Renal cortical epithelial cell (primary cell): ENCODE results near the gene LMBR1. TPM values are rescaled to one million over a fixed set of nuclear protein-coding genes. Genes with fewer than 3 reads are reported as not detected.

Source experiments
- DNase-seq: peaks from one replicate; pipeline ENCODE4 v3.0.0-alpha.2; 2011; ENCODE audit warnings: low read depth
- total RNA-seq: library from RNA; depleted of rRNA; stranded (reverse); fragments of >200 nt; gene quantifications from 2 replicates; pipeline ENCODE4 v1.2.3, GENCODE V29; 2014

The LMBR1 gene
- total RNA-seq, 1 donor from 2014 or later = 65.2 TPM

GRCh38 chr7:156802214-156802613, 90.8 kb downstream of the LMBR1 start:
- no peak for DNase-seq

- no peak for DNase-seq
Measured at GRCh38 chr7:156795415-156795814, 97.6 kb downstream of the LMBR1 start.

- DNase-seq = no peak
Measured at GRCh38 chr7:156793334-156793733, 99.6 kb downstream of the LMBR1 start.

DNA sequence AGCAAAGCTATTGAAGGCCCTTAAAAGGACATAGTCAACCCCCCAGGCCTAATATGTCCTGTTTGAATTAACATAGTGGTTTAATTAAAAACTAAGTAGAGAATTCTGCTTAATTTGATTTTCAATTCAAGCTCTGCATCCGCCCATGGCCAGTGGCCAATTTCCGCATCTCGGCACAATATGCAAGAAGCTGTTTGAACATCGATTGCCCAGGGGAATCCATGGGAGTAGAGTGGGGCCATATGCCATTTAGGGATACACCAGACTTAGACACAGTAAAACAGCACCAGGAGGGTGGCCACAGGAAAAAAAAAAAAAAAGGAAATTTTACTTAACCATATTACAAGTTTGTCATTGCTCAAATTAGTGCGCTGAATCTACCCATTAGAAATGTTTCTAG, 100.4 kb downstream of the LMBR1 start:
- DNase-seq = no peak

DNA sequence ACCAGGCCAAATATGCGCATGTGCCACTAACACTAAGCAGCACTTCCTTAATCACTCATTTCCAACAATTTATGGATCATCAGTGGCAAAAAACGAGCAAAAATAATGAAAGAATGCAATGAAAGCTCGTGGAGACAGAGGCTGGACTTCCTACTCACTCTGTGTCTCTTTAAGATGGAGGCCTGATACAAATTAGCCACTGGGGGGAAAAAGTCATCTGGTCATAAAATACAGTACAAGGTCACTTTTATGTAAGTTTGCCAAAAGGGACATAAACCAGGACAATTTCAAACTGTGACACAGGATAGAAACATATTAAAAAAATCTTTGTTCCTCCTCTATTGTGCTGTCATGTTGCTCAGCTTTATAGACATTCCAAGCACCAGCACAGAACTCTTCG, 101.7 kb downstream of the LMBR1 start:
- DNase-seq = no peak

DNA sequence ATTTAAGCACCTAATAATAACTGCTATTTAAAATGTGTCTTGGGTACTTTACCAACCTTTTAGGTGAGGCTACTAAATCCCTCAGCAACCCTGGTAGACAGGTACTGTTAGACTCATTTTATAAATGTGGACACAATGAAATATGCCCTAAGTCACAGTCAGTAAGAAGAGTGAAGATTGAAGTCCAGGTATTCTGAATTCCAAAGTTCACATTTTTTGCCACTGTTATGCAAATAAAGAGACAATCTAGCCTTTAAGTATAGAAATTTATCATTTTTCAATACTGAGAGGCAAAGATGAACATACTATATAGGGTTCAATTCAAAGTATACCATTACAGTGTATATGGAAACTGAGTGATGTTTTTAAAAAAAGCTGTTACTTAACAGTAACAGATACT, 102.7 kb downstream of the LMBR1 start:
- DNase-seq = no peak

- DNase-seq = no peak
Measured at GRCh38 chr7:156785998-156786543, 106.9 kb downstream of the LMBR1 start.

GRCh38 chr7:156783864-156784263, 109.1 kb downstream of the LMBR1 start:
- no peak for DNase-seq

- DNase-seq = no peak
Measured at GRCh38 chr7:156781972-156782371, 111.0 kb downstream of the LMBR1 start.

DNA sequence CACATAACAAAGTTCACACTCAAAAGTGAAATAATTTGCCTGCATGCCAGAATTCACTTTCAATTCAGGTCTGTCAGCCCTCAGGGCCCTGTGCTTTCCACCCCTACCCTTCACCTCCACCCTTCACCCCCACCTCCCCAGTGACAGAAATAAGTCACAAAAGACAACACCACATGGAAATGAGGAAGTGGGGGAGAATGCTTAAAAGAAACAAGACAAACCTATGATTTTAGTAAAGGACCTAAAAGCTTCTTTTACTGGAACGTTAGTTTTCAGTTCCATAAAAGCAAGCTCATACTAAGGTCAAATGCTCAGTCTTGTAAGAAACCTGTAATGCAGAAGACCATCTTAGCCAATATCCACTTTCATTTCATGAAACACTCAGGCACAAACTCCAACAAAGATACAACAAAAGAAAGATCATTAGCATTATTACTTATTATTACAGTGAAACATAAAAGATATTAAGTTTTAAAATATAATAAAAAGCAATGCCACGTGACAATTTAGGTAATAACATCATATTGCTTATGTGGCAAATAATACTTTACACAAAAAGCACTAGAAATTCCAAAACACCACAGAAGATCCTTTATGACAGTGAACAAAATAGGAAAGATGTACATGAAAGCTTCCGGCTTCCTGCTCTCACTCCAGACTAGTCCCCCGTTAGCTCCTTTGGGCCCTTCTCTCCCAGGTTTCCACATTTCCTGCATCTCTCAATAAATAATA, 112.1 kb downstream of the LMBR1 start:
- no peak for DNase-seq

DNA sequence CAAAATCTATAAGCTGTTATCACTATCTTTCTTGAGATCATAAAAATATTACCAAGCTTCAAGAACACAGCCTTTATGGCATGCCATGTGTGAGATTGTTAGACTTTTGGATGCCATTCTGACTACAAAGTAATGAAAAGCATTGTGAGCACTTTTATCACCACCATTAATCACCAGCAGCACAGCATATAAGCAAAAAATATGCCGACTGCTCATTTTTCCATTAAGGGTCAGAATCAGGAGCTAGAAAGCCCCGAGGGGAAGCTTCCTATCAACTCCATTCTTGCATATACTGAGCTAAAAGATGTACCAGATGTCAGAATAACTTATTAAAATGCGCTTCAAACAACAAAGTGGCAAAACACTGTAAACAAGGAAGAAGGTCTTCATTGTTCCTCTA, 114.3 kb downstream of the LMBR1 start:
- no peak for DNase-seq

DNA sequence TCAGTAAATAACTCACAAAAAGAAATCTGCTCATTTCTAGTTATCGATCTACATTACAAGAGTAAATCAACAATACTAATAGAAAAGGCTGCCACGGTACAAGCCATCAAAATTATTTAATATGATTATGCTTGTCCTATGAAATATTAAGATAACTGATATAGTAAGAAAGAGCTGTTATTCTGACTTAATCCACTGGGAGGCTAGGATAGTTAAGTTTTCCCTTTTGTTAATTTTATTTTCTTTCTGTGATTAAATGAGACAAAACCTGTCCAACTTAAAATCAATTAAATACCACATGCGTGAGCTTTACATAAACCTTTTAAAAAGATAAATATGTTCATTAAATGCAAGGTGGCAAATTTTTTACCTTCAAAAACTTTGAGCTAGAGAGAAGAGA, 114.8 kb downstream of the LMBR1 start:
- no peak for DNase-seq

GRCh38 chr7:156777364-156778069, 115.5 kb downstream of the LMBR1 start:
- no peak for DNase-seq

- DNase-seq = no peak
Measured at GRCh38 chr7:156776527-156776926, 116.5 kb downstream of the LMBR1 start.

GRCh38 chr7:156773966-156774365, 119.0 kb downstream of the LMBR1 start:
- peak; percentile 6 for DNase-seq

- DNase-seq = no peak
Measured at GRCh38 chr7:156772725-156773124, 120.3 kb downstream of the LMBR1 start.

DNA sequence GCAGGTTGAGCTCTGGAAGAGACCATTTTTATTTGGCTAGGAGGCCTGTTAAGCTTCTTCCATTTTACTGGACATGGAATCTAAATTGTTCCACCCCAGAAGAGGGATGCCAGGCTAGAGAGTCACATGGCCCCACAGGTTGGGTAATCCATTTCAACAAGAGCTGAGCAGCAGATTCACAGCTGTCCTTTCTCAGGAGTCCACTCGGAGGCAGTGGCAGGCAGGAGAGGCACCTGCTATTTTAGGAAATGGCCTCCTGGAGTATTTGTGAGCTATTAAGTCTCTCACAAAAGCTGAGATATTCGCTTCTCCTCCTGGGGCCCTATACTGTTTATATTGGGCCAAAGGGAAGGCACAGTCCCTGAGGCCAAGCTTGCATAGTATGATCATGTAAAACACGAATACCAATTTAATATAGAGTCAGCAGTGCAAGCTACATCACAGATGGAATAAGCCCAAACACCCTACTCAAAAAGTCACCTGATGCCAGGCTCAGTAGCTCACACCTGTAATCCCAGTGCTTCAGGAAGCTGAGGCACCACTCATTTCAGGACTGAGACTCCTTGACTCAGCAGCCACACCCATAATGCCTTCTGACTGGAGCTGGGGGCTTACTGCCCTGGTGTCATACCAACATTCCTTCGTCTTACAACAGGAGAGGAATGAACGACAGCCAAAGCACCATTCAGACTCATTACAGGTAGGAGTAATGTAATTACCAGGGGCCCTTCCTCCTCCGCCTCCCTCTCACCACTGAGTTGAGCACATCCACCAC, 124.1 kb downstream of the LMBR1 start:
- peak; percentile 2 for DNase-seq

GRCh38 chr7:156766666-156767065, 126.3 kb downstream of the LMBR1 start:
- DNase-seq = no peak

- DNase-seq = no peak
Measured at GRCh38 chr7:156765901-156766656, 126.9 kb downstream of the LMBR1 start.

DNA sequence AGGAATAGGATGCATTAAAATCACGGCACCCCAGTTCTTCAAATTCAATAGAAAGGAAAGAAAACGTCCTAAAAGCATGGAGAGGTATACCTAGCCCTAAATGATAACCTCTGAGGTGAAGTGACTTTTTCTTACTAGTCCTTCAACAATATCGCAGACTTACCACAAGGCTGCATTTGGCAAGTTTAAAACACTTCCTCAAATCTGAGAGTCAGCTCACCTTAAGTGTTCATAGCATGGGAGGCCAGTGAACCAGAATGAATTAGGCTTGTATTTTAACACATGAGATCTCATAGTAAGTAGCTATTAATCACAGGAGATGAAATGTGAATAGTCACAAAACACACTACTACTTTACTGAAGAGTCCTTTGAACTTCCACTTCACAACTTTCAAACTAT, 128.2 kb downstream of the LMBR1 start:
- no peak for DNase-seq

DNA sequence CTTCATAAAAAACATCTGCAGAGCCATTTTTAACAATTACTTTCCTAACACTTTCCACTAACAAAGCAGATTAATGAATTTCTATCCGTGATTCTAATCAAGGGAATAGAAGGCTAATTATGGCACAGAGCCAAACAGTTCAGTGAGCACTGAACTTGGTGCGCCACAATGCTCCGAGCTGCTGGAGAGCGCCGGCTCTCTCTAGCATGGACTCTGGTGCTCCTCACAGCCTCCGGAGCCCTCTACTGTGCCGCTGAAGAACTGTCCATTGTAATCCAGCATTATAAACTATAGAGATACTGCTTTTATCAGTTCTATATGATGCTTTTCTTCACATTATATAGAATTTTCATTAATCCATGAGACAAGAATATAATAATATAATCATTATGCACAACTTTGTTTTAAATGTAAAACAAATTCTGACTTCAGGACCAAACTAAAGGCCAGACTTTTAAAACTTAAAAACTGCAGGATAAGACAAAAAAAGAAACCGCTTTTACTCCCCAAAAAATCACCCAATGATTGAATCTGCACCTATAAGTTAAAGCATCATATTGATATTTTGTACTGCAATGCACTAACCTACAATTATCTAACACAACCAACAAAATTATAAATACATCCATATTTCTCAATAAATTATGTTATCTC, 128.8 kb downstream of the LMBR1 start:
- DNase-seq = peak; percentile 59
